MM.1S (cell line): ENCODE results near the gene FRMD3.
A peak's percentile ranks its signal among the peaks of the same experiment; 100 is the strongest.

Source experiments
- DNase-seq: peaks from one replicate; pipeline ENCODE4 v3.0.0-alpha.2; 2015
- H2AFZ ChIP-seq: fragments of 300-600 bp; sonication (generic); 2 replicates; pipeline ENCODE4 v1.6.0; 2016; ENCODE audit warnings: antibody characterized with exemption, low read length
- H3F3A ChIP-seq: fragments of 300-600 bp; sonication (generic); 2 replicates; pipeline ENCODE4 v1.6.1; 2016; ENCODE audit warnings: mild to moderate bottlenecking, antibody characterized with exemption, low read length, moderate library complexity, mixed read lengths; ENCODE audit not compliant: insufficient read depth
- H3K27ac ChIP-seq: fragments of 300-600 bp; sonication (generic); 2 replicates; pipeline ENCODE4 v1.5.1; 2016; ENCODE audit warnings: mild to moderate bottlenecking, low read length
- H3K27me3 ChIP-seq: fragments of 300-600 bp; sonication (generic); replicated peaks from 2 replicates; pipeline ENCODE4 v1.6.0; 2016; ENCODE audit warnings: low read length; ENCODE audit not compliant: insufficient read depth
- H3K36me3 ChIP-seq: fragments of 300-600 bp; sonication (generic); replicated peaks from 2 replicates; pipeline ENCODE4 v1.6.1; 2016; ENCODE audit warnings: mild to moderate bottlenecking, low read length, mixed read lengths; ENCODE audit not compliant: insufficient read depth
- H3K4me1 ChIP-seq: fragments of 300-600 bp; sonication (generic); 2 replicates; pipeline ENCODE4 v1.6.1; 2016; ENCODE audit warnings: low read length, mixed read lengths
- H3K4me2 ChIP-seq: fragments of 300-600 bp; sonication (generic); 2 replicates; pipeline ENCODE4 v1.6.0; 2016; ENCODE audit warnings: low read depth, low read length
- H3K4me3 ChIP-seq: fragments of 300-600 bp; sonication (generic); 2 replicates; pipeline ENCODE4 v1.5.1; 2016; ENCODE audit warnings: low read length, mixed read lengths
- H3K79me2 ChIP-seq: fragments of 300-600 bp; sonication (generic); 2 replicates; pipeline ENCODE4 v1.6.1; 2016; ENCODE audit warnings: mixed run types, low read length, mixed read lengths
- H3K9ac ChIP-seq: fragments of 300-600 bp; sonication (generic); 2 replicates; pipeline ENCODE4 v1.6.1; 2016; ENCODE audit warnings: low read length, mixed read lengths
- H3K9me2 ChIP-seq: fragments of 300-600 bp; sonication (generic); replicated peaks from 2 replicates; pipeline ENCODE4 v1.6.1; 2016; ENCODE audit warnings: mild to moderate bottlenecking, low read length, mixed read lengths; ENCODE audit not compliant: insufficient read depth
- H3K9me3 ChIP-seq: fragments of 300-600 bp; sonication (generic); replicated peaks from 2 replicates; pipeline ENCODE4 v1.6.1; 2016; ENCODE audit warnings: mild to moderate bottlenecking, low read length, mixed read lengths; ENCODE audit not compliant: insufficient read depth
- H4K20me1 ChIP-seq: fragments of 300-600 bp; sonication (generic); 2 replicates; pipeline ENCODE4 v1.6.1; 2016; ENCODE audit warnings: mild to moderate bottlenecking, low read length, moderate library complexity, mixed read lengths; ENCODE audit not compliant: insufficient read depth
- CTCF ChIP-seq: fragments of 300-600 bp; sonication (generic); IDR thresholded peaks from 2 replicates; pipeline ENCODE4 v1.5.1; 2016; ENCODE audit warnings: antibody characterized with exemption, low read length, mixed read lengths
- EZH2 ChIP-seq: fragments of 300-600 bp; sonication (generic); optimal IDR thresholded peaks from 2 replicates; pipeline ENCODE3; 2017; ENCODE audit warnings: low read depth, mild to moderate bottlenecking, antibody characterized with exemption, low read length, mixed read lengths
- EZH2phosphoT487 ChIP-seq: fragments of 300-600 bp; sonication (generic); IDR thresholded peaks from 2 replicates; pipeline ENCODE4 v1.6.1; 2018; ENCODE audit warnings: antibody characterized with exemption, low read length

FRMD3 gene

GRCh38 chr9:83219154-83219923, 318.9 kb downstream of the FRMD3 start:
- Histone ChIP-seq H3K9me3 (no peaks in the 10 kb centered on the region), H3K79me2 (no peaks in the 10 kb centered on the region), H2AFZ (peak overlapping the region; percentile 51; the same call in 1 of the 2 replicates), H3K4me2 (peak overlapping the region; percentile 59; the same call in 1 of the 2 replicates), H3K27me3 (no peaks in the 10 kb centered on the region), H3F3A (no peaks in the 10 kb centered on the region), H3K4me1 (0 out of 2 replicates have a peak, but pooled peaks cover 3% of the 10 kb centered on the region), H3K9me2 (no peaks in the 10 kb centered on the region), H3K36me3 (no peaks in the 10 kb centered on the region), H4K20me1 (no peaks in the 10 kb centered on the region), H3K4me3 (peak overlapping the region; percentile 44), H3K9ac (no peak overlapping the region), H3K27ac (no peak overlapping the region)
- DNase-seq, result peak; percentile 50
- TF ChIP-seq EZH2, result no peak
- no peak for TF ChIP-seq EZH2phosphoT487
- peak; percentile 21; the same call in 1 of the 2 replicates for TF ChIP-seq CTCF

GRCh38 chr9:83218411-83219090, 319.6 kb downstream of the FRMD3 start:
- Histone ChIP-seq H4K20me1 (no peaks in the 10 kb centered on the region), H3F3A (no peaks in the 10 kb centered on the region), H3K27me3 (no peaks in the 10 kb centered on the region), H3K4me1 (0 out of 2 replicates have a peak, but pooled peaks cover 3% of the 10 kb centered on the region), H3K27ac (no peak overlapping the region), H3K9me3 (no peaks in the 10 kb centered on the region), H3K9ac (no peak overlapping the region), H3K79me2 (no peaks in the 10 kb centered on the region), H3K9me2 (no peaks in the 10 kb centered on the region), H3K36me3 (no peaks in the 10 kb centered on the region), H3K4me2 (peak overlapping the region; percentile 59; the same call in 1 of the 2 replicates), H2AFZ (no peak overlapping the region), H3K4me3 (no peak overlapping the region)
- TF ChIP-seq EZH2phosphoT487 (no peak), CTCF (no peak), EZH2 (no peak)
- no peak for DNase-seq

GRCh38 chr9:83209188-83209731, 328.9 kb downstream of the FRMD3 start:
- H3K27me3 ChIP-seq, result no peaks in the 10 kb centered on the region

More at GRCh38 chr9:83209188-83209731, 328.9 kb downstream of the FRMD3 start:
- Histone ChIP-seq H2AFZ (no peak overlapping the region), H3K36me3 (no peaks in the 10 kb centered on the region), H4K20me1 (no peaks in the 10 kb centered on the region), H3K4me3 (no peak overlapping the region), H3K9me2 (no peaks in the 10 kb centered on the region), H3K9me3 (no peaks in the 10 kb centered on the region), H3K4me2 (no peak overlapping the region), H3K4me1 (no peaks in the 10 kb centered on the region), H3K9ac (no peak overlapping the region), H3K79me2 (no peaks in the 10 kb centered on the region), H3F3A (no peaks in the 10 kb centered on the region), H3K27ac (no peak overlapping the region)
- TF ChIP-seq EZH2phosphoT487, result no peak
- no peak for TF ChIP-seq CTCF
- TF ChIP-seq EZH2, result no peak
- DNase-seq, result no peak
